SKM-1 (cell line): ENCODE data around the gene NGRN.
"Not testable (repeated sequence)": the region's sequence is repeated elsewhere in the genome, so short reads cannot be mapped to it uniquely, and the experiment has no call there.

ENCODE experiments used
- DNase-seq: peaks from one replicate; lab custom pipeline; 2025; ENCODE audit not compliant: unreplicated experiment; lab: John Stamatoyannopoulos, UW

The NGRN gene

DNA sequence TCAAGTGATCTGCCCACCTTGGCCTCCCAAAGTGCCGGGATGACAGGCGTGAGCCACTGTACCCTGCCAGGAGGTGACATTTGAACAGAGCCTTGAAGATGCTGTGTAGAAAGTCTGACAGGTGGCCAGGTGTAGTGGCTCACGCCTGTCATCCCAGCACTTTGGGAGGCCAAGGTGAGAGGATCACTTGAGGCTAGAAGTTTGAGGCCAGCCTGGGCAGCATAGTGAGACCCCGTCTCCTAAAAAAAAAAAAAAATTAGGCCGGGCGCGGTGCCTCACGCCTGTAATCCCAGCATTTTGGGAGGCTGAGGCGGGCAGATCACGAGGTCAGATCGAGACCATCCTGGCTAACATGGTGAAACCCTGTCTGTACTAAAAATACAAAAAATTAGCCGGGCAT lies 13.0 kb downstream of the NGRN start:
- not testable (repeated sequence) for DNase-seq

DNA sequence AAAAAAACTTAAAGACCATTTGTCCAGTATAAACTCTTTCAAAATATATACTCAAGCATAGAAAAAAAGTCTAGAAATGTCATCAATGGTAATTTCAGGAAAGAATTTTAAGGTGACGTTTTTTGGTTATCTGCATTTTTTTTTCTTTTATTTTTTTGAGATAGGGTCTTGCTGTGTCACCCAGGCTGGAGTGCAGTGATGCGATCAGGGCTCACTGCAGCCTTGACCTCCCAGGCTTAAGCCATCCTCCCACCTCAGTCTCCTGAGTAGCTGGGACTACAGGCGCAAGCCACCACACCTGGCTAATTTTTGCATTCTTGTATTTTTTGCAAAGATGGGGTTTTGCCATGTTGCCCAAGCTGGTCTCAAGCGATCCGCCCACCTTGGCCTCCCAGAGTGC lies 15.3 kb downstream of the NGRN start:
- DNase-seq = not testable (repeated sequence)

DNA sequence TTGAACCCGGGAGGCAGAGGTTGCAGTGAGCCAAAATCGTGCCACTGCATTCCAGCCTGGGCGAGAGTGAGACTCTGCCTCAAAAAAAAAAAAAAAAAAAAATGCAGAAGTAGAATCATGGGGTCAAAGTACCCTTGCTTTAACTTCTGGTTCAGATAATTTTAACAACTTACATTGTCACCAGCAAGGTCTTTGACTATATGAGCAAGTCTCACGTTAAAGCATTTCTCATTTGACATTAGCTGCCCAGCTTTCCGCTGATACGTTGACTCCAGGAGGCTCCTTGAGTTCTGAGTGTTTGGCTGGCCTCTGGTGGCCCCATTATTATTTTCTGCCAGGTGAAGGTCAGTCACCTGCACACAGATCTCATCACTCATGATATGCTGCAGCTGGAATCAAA lies 16.2 kb downstream of the NGRN start:
- DNase-seq = not testable (repeated sequence)

DNA sequence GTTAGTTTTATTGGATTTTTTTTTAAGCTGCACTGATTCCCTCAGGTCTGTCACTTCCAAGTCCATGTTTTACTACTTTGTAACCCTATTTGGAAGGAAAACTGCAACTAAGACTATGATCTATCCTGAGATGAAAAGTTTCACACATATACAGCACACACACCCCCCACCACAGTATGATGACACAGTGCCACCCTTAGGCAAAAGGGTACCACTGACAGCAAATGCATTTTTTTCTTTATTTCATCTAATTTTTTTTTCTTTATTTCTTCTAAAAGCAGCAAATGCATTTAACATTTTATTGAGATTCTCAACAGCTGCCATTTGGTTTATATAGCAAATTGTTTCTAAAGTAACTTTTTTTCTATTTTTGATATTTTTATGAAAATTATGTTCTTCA lies 21.2 kb downstream of the NGRN start:
- no peak for DNase-seq

DNA sequence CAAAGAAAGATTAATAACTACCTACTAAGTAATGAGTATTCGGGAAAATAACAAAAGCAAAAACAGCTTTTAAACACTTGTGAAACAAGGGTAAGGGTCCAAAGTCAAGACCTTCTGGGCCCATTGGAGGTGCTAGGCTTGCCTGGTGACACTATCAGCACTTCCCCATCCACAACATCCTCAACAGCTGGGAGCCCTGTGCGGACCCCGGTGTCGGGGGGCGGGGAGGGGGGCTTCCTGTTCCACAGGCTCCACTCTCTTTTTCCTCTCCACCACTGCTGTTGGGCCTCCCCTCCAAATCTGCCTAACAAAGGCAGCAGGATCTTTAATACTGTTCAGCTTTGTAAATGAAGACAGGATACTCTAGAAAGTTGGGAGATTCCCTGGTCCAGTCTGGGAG lies 21.6 kb downstream of the NGRN start:
- no peak for DNase-seq

DNA sequence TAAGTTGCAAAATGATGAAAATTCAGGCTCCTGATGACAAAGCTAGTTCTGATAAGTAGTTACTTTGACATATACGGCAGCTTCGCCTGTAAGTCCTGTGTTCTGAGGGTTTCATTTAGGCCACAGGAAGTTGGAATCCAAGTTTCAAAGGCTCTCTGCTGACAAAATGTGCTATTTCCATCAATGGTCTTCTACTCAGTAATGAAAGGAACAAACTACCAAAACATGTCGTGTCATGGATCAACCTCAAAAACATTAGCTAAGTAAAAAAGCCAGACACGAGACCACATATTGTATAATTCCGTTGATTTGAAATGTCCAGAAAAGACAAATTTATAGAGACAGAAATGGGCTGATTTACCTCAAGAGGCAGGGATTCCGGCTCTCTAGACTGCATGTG lies 22.5 kb downstream of the NGRN start:
- no peak for DNase-seq

DNA sequence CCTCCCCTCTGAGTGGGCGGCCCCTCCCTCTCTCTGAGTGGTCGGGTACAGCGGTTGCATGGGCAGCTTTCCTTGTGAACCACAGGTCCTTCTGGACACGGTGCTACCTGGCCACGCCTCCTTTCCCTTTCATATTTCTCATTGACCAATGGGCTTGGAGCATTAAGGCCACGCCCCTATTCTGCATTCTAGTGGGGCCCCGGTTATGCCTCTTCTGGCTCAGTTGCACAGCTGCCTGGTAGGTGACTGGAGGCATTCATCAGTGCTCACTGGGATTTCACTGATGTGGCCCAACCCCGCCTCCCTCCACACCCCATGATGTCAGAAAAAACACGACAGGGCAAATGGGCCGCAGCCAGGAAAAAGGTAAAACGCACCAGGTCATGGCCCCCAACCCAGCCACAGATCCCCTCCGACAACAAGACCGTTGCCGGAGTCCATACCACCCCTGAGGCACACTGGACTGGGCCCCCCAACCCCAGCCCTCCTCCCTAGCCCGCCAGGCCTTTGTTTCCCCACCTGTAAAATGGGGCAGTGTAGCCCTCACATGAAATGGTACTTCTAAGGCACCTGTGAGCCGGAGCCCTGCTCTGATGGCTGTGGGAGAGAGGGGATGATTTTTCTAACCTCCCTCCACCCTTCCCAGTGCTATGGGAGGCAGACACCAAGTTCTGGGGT lies 26.3 kb downstream of the NGRN start:
- DNase-seq = no peak

DNA sequence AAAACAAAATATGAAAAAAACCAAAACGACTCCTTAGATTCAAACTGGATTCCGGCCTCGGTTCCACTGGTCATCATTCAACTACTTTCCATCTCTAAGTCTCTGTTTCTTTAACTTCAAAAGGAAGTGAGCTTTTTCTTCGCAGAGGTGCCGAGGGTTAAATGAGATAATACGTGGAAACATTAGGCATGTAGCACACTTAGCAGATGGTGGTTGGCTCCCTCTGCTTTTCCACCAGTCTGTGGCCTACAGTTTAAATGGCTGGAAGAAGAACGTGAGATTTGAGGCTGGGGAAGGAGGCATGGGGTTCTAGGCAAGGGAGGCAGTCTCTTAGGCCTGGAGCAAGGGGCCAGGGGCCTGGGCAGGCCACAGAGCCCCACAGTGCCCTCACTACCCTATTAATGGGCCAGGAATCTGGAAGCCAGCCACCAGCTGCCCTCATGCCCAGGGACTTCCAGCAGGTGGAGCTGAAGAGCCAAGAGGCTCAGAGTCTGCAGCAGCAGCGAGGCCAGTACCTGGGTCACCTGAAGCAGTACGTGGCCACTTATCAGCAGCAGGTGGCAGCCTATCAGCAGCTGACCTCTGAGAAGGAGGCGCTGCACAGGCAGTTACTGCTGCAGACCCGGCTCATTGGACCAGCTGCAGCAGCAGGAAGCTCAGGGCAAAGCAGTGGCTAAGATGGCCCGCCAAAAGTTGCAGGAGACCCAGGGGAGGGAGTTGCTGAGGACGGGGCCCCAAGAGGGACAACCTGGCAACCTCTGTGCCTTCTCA lies 27.8 kb downstream of the NGRN start:
- DNase-seq = not testable (repeated sequence)

DNA sequence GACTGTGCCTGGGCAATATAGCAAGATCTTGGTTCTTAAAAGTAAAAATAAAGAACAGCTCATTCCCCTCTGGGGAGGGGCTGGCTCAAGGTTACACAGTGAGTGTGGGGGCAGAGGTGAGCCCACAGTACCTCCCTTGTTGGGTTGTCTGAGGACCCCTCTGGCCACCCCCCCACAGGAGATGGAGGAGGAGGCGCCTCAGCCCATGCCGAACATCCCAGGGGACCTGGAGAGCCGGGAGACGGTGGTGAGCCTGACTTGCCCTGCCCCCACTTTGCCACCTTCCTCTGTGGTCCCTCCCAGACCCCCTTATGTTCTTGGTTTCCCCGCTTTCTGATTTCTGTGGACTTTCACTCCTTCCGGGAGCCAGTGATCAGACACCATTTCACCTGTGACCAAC lies 28.7 kb downstream of the NGRN start:
- DNase-seq = no peak

DNA sequence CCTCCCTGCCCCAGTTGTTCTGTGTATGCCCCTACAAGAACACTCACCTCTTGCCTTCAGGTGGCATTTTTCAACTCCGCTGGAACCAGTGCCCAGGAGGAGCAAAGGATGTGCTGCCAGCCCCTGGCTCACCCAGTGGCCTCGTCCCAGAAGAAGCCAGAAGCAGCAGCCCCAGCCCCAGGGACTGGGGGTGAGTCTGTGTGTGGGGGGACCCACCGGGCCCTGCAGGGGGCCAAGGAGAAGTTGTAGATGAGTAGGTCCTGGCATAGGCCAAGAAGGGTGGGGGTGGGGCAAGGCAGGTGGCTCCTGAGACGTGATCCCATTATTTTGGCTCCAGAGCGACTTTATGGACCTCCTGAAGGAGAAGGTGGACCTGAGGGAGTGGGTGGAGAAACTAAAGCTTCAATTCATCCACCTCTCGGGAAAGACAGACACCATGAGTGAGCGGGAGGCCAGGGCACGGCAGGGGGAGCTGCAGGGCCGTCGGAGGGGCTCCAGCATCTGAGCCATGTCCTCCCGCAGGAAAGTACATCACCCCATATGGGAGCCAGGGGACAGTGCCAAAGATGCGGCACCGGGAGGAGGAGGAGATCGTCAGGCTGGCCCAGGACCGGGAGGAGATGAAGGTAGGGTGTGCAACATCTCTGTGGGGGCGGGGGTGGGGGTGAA lies 29.3 kb downstream of the NGRN start:
- DNase-seq = no peak

DNA sequence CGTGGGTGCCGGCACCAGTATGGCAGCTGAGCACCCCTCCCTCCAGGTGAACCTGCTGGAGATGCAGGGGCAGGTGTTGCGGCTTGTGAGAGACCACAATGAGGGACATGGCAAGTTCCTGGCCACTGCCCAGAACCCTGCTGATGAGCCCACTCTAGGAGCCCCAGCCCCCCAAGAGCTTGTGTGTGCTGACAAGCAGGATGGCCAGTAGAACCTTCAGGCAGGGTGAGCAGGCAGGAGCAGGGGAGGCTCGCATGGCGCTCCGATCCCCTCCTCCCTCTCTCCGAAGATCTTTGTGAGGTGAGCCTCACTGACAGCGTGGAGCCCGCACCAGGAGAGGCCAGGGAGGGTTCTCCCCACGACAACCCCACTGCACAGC lies 29.8 kb downstream of the NGRN start:
- DNase-seq = no peak

DNA sequence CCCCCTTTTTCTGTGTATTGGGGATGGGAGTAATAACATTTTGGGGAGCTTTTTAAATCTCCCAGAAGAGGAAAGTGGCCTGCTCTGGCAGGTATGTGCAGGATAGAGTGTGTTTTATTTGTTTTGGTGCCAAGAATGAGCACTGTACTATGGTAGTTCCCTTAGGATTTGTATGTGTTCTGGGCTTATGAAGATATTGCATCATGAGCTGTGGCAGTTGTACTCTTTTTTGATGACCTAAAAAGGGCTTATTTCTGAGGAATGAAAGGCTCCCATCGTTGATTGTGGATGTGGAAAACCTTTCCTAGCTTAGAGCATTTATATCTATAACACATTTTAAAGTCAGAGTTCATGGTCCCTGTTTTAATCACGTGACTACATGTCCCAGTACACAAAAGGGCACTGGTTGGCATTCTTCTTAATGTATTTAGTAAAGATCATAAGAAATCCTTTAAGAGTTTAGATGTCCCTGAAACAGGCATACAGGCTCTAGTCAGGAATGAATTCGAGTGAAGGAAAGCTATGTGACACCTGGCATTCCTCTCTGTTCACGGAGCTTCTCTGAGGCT lies 30.9 kb downstream of the NGRN start:
- DNase-seq = not testable (repeated sequence)

DNA sequence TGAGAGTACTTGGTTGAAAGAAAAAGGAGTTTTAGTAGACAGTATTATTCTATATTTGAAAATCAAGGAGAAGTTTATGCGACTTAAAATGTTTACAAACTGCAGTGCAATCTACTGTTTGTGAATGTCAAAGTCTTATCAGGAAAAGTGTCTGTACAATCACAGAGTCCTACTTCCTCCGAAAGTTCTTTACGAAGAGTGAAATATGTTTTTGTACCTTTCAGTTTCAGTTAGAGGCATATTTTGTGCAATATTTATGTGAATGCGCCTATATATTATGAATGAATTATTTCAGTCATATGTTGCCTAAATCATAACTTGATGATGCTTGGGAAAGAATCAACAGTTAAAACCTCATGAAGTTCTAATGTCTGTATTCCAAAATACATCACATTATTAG lies 31.5 kb downstream of the NGRN start:
- DNase-seq = no peak

DNA sequence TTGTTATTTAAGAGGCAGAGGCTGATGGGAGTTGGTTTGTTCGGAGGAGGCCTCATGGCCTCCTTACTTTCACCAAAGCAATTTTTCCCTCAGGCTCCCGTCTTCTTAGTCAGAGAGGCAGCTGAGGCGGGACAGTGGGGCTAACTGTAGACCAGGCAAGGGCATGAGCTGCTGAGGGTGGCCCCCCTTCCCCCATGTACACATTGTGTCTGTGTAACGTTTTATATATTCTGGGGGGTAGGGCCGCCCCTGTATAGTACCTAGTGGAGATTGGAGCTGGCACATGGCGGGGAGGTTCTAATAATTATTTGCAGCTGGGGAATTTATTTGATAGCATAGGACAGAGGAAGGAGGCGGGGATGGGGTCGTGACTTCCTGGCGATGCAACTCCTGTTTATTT lies 35.1 kb downstream of the NGRN start:
- DNase-seq = no peak

DNA sequence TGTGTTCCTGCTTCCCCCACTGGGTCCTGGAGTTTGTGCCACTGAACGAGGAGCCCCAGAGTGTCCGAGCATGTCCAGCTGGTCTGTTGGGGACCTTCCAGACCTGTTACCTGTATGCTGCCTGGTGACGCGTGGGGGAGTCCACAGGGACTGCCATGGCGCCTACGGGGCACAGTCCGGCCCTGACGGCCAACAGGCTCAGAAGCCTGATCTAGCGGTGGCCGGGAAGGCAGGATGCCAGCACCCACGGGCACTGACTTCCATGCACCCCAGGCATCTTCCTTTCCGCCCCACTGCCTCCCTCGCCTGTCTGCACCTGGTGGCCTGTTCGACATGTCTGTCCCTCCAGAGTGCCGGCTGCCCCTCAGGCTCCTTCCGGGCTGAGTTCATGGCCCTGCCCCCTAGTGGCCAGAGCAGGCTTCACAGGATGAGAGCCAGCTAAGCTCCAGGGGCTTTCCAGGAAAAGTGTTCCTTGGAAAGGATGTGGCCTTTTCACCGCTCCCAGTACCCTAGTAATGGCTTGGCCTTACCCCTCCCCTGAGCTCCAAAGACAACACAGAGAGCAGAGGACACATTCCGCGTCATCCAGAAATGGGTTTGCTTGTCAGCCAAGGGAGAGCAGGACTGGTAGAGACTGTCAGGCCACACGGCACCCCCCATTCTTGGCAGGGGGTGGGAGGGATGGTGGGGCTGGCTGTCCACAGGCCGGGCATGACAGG lies 35.7 kb downstream of the NGRN start:
- DNase-seq = no peak

DNA sequence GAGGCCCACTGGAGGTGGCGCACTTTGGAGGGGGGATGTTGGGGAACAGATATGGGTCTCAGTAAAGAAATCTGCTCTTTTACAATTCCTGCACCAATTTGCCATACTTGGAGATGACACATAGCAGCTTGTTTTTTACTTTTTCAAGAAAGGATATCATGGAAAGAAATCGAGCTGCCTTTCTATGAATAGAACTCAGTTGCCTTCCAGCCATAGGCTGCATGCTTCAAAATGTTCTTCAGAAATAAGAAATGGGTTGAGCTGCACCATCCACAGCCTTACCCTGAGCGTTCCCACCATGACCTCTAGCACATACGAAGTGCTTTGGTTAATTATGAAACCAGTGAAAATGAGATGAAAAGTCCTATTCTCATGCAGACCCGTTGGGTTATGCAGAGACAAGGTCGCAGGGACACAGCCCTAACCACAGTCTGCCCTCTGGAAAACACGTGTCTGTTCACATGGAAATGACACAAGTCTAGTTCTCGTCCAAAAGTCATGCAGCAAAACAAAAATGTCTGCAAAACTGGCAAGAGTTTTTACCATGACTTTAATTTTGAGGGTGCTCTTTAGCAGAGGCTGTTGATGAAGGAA lies 36.3 kb downstream of the NGRN start:
- no peak for DNase-seq

DNA sequence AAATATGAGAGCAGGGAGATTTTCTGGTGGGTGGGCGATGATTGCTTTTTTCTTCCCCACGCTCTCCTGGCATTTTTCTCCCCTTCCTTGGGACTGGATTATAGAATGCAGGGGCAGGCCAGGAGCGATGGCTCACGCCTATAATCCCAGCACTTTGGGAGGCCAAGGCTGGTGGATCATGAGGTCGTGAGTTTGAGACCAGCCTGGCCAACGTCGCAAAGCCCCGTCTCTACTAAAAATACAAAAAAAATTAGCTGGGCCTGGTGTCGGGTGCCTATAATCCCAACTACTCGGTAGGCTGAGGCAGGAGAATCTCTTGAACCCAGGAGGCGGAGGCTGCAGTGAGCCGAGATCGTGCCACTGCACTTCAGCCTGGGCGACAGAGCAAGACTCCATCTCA lies 39.9 kb downstream of the NGRN start:
- not testable (repeated sequence) for DNase-seq

DNA sequence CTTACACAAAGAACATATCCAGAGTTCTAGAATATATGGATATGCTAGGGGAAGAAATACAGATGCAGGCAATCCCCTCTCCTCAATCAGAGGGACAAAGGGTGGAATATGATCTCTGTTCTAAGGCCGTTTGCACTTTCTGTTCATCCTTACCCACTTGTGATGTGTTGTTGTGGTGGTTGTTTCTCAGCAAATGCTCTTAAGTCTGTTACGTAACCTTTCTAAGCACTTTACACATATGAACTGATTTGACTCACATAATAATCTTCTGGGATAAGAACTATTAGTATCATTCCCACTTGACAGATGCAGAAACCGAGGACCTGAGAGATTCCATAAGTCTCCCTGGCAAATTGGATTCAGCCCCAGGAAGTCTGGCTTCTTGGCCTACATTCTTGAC lies 40.5 kb downstream of the NGRN start:
- DNase-seq = no peak

DNA sequence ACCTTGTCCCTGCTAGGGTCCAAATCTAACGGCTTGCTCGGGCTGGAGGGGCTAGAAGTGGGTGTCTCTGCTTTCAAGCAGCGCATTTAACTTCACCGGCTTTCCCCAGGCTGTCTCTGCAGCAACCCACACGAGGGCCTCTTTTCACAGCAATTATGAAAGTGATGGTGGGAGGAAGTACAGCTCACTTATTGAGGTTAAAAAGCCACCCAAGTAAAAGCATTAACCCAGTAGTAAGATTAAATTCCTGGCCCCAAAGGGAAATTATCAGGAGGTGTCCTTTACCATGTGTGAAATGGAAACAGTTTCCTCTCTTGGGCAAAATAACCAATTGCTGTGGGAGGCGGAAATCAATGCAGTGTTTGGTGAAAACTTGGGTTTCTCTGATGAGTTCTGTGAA lies 41.1 kb downstream of the NGRN start:
- no peak for DNase-seq

DNA sequence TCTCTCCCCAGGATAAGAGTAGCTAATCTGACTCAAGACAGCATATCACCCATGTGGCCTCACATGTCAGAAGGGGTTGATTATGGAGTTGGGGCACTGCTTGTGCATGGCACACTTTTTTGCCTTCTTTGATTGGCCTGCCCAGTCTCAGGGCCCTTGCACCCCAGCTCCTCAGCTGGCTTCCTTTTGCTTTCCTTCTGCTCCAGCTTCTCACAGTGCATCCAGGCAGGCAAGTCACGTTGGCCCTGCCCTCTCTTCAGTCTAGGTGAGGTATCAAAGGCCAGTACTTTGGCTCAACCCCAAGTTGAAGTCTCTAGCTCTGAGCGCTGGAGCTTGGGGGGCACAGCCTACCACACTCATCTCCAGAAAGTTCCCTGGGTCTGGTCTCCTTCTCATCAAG lies 42.2 kb downstream of the NGRN start:
- DNase-seq = no peak

DNA sequence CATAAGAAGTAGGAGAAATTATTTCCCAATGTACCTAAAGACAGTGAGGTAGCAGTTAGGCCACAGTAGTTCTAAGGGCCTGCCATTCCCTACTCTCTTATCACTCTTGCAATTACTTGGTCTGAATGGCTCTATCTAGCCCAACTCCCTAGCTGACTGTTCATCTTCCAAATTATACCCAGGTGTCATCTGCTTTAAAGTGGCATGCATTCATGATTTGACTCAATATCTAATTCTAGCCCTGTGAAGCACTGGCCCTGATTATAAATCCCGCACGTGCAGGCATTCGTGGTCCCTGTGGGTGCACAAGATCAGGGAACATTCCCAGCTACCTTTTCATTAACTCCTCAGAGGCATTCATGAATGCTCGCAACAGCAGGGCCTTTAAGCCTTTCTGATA lies 43.5 kb downstream of the NGRN start:
- DNase-seq = no peak
